GM18505 (cell line): ENCODE measurements around the gene TIAM1.

Source experiments
- ATAC-seq: cut with Tn5 transposase; IDR thresholded peaks from one replicate; pipeline ENCODE4 v1.9.1; 2021; ENCODE audit not compliant: unreplicated experiment
- POLR2A ChIP-seq: IDR thresholded peaks from 4 replicates; pipeline ENCODE4 v1.6.1; 2011; ENCODE audit warnings: borderline replicate concordance; ENCODE audit not compliant: insufficient read depth, insufficient read length; ENCODE audit errors: extremely low read depth

The TIAM1 gene

GRCh38 chr21:31195334-31196015 is 148.6 kb downstream of the TIAM1 start:
- no peak for ATAC-seq
- TF ChIP-seq POLR2A: no peak

GRCh38 chr21:31194510-31195293 is 149.4 kb downstream of the TIAM1 start:
- TF ChIP-seq POLR2A: no peak
- ATAC-seq: no peak

- no peak for ATAC-seq
- no peak for TF ChIP-seq POLR2A
Measured at GRCh38 chr21:31193761-31194160, 150.3 kb downstream of the TIAM1 start.

GRCh38 chr21:31191553-31191952 is 152.5 kb downstream of the TIAM1 start:
- no peak for ATAC-seq
- TF ChIP-seq POLR2A: no peak

- TF ChIP-seq POLR2A: no peak
- ATAC-seq: no peak
Measured at GRCh38 chr21:31190516-31190915, 153.5 kb downstream of the TIAM1 start.

- TF ChIP-seq POLR2A: no peak
- ATAC-seq: no peak
Measured at GRCh38 chr21:31187499-31187898, 156.6 kb downstream of the TIAM1 start.

- TF ChIP-seq POLR2A: no peak
- no peak for ATAC-seq
Measured at GRCh38 chr21:31186916-31187315, 157.1 kb downstream of the TIAM1 start.

- no peak for ATAC-seq
- TF ChIP-seq POLR2A: no peak
Measured at GRCh38 chr21:31185663-31186062, 158.4 kb downstream of the TIAM1 start.

- no peak for ATAC-seq
- TF ChIP-seq POLR2A: no peak
Measured at GRCh38 chr21:31184876-31185275, 159.2 kb downstream of the TIAM1 start.

- no peak for ATAC-seq
- no peak for TF ChIP-seq POLR2A
Measured at GRCh38 chr21:31184459-31184858, 159.6 kb downstream of the TIAM1 start.

GRCh38 chr21:31182231-31183140 is 161.6 kb downstream of the TIAM1 start:
- ATAC-seq: no peak

GRCh38 chr21:31181082-31181750 is 162.8 kb downstream of the TIAM1 start:
- ATAC-seq: no peak
- no peak for TF ChIP-seq POLR2A

More at GRCh38 chr21:31182231-31183140, 161.6 kb downstream of the TIAM1 start:
- no peak for TF ChIP-seq POLR2A
